ENCODE results near the gene ALK. TPM values are rescaled to one million over a fixed set of nuclear protein-coding genes. Genes with fewer than 3 reads are reported as not detected.

ALK gene
- total RNA-seq, 1 donor from 2014 or later, result not detected

DNA sequence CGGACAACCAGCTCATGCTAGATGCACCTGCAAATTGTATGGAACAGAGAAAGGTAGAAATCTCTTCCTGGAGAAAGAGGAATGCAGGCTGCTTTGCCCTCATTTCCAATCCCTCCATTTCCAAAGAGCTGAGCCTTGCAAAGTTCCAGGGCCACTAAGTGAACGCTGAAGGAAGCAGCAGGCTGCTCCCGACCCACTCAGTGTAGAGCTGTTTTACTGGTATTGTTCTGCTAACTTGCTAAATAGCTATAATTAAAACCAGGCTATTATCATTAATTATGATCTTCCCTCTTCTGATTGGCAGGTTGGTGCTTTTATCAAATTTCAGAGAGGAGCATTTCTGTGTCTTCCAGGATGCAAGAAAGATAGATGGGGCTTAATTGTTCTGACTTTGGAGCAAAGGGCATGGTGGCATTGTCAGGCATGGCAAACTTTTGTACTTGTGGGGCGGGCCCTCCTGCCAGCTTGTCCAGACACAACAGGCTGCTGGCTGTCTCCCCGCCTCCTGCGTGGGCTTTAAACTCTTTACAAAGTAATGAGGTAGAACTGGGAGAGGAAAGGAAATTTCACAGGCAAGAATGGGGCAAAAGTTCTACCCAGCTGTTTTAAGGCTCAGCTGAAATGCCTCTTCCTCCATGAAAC is 40.2 kb downstream of the ALK start:
- no peak overlapping the region for H3K4me3 ChIP-seq
- no peaks in the 10 kb centered on the region for H3K27me3 ChIP-seq
- no peaks in the 10 kb centered on the region for H3K36me3 ChIP-seq
- DNase-seq (ENCODE audit: low spot score in 2 of 2), result no peak
- no peaks in the 10 kb centered on the region for H3K9me3 ChIP-seq
- intact Hi-C loops (cut with DNase I), result no loop called here
- no peak overlapping the region for H3K27ac ChIP-seq
- no peaks in the 10 kb centered on the region for H3K4me1 ChIP-seq
- TF ChIP-seq, protein P1, sequence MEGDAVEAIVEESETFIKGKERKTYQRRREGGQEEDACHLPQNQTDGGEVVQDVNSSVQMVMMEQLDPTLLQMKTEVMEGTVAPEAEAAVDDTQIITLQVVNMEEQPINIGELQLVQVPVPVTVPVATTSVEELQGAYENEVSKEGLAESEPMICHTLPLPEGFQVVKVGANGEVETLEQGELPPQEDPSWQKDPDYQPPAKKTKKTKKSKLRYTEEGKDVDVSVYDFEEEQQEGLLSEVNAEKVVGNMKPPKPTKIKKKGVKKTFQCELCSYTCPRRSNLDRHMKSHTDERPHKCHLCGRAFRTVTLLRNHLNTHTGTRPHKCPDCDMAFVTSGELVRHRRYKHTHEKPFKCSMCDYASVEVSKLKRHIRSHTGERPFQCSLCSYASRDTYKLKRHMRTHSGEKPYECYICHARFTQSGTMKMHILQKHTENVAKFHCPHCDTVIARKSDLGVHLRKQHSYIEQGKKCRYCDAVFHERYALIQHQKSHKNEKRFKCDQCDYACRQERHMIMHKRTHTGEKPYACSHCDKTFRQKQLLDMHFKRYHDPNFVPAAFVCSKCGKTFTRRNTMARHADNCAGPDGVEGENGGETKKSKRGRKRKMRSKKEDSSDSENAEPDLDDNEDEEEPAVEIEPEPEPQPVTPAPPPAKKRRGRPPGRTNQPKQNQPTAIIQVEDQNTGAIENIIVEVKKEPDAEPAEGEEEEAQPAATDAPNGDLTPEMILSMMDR (IDR thresholded peaks at IDR 0.05), result no peak

DNA sequence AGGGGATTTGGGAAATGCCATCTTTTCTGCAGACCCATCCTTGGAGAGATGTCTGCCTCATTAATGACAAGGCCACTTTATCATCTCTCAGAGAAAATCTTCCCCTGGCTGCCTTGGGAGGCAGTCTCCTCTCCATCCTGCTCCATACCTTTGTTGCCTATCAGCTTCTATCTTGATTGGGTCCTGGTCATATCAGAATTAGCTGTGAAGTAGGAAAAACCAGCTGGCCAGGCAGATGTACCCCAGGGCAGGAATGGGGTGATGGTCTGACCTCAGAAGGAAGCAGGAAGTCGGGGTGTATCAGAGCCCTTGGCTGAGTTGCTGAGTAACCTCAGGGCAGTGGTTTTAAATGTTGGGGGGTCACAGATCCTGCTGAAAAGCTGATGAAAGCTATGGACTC is 41.3 kb downstream of the ALK start:
- H3K27me3 ChIP-seq, result no peaks in the 10 kb centered on the region
- H3K36me3 ChIP-seq, result no peaks in the 10 kb centered on the region
- DNase-seq (ENCODE audit: low spot score in 2 of 2), result no peak
- no peaks in the 10 kb centered on the region for H3K9me3 ChIP-seq
- no peak overlapping the region for H3K4me3 ChIP-seq
- TF ChIP-seq, protein P1 (IDR thresholded peaks at IDR 0.05), result no peak
- H3K4me1 ChIP-seq, result no peaks in the 10 kb centered on the region
- intact Hi-C loops (cut with DNase I), result no loop called here
- no peak overlapping the region for H3K27ac ChIP-seq

DNA sequence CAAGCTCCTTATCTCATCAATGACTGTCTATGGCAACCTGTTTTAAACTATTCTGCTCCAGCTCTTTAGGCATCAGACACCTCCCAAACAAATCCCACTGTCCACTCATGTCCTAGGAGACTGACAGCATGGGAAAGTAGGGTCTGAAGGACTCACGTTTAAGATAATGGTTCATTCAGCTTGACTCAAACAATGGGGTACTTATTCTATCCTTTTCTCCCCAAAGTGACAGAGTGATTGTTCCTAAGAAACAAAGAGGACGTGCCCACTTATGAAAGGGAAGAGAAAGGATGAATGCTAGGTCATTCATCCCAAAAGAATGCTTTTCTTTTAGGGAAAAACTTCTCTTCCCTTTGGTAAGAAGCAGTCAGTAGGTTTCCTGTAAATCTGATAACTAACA is 41.9 kb downstream of the ALK start:
- Histone ChIP-seq H3K9me3 (no peaks in the 10 kb centered on the region), H3K27ac (no peak overlapping the region), H3K36me3 (no peaks in the 10 kb centered on the region), H3K27me3 (no peaks in the 10 kb centered on the region), H3K4me1 (no peaks in the 10 kb centered on the region), H3K4me3 (no peak overlapping the region)
- no peak for DNase-seq (ENCODE audit: low spot score in 2 of 2)
- TF ChIP-seq, protein P1 (IDR thresholded peaks at IDR 0.05), result no peak
- intact Hi-C loops (cut with DNase I), result no loop called here

DNA sequence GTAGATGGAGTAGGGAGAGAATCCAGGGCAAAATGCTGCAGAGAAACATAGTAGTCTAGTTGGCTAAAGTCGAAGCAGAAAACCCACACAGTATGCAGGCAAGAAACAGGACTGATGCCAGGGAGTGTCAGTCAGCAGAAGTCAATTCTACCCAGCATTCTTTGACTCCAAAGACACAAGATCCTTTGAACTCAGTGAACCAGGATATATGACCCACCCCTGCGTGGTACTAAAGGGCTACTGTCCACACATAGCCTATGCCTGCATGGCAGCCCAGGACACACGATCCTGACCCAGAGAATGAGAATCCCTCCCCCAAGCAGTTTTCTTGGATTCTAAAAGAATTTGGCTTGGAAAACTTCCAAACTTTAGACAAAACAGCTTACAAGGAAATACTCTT is 42.5 kb downstream of the ALK start:
- H3K36me3 ChIP-seq, result no peaks in the 10 kb centered on the region
- H3K4me3 ChIP-seq, result no peak overlapping the region
- TF ChIP-seq, protein P1 (IDR thresholded peaks at IDR 0.05), result no peak

DNA sequence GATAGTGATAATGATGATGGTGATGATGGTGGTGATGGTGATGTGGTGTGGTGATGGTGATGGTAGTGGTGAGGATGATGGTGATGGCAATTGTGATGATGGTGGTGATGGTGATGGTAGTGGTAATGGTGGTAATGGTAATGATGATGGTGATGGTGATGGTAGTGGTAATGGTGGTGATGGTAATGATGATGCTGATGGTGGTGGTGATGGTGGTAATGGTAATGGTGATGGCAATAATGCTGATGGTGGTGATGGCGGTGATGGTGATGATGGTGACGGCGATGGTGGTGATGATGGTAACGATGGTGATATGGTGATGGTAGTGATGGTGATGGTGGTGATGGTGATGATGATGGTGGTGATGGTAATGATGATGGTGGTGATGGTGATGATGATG is 45.0 kb downstream of the ALK start:
- no peaks in the 10 kb centered on the region for H3K27me3 ChIP-seq
- intact Hi-C loops (cut with DNase I), result no loop called here
- H3K4me1 ChIP-seq, result no peaks in the 10 kb centered on the region
- no peaks in the 10 kb centered on the region for H3K36me3 ChIP-seq
- TF ChIP-seq, protein P1 (IDR thresholded peaks at IDR 0.05), result no peak
- no peaks in the 10 kb centered on the region for H3K9me3 ChIP-seq
- no peak overlapping the region for H3K27ac ChIP-seq
- no peak for DNase-seq (ENCODE audit: low spot score in 2 of 2)
- H3K4me3 ChIP-seq, result no peak overlapping the region

More for the DNA sequence above, 42.5 kb downstream of the ALK start:
- Histone ChIP-seq H3K9me3 (no peaks in the 10 kb centered on the region), H3K27me3 (no peaks in the 10 kb centered on the region), H3K4me1 (no peaks in the 10 kb centered on the region), H3K27ac (no peak overlapping the region)
- DNase-seq (ENCODE audit: low spot score in 2 of 2), result no peak
- intact Hi-C loops (cut with DNase I), result no loop called here

DNA sequence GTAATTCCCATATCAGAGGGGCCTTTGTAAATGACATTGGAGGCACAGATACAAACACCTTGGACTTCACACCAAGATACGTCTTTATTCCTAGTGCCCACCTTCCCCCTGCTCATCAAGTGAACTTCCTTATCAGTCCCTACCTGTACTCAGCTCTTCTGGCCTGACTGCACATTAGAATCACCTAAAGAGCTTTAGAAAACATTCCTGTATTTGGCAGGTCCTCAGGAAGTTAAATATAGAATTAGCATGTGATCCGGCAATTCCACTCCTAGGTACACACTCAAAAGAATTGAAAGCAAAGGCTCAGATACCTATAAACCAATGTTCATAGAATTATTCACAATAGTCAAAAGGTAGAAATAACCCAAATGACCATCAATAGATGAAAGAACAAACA is 46.6 kb downstream of the ALK start:
- TF ChIP-seq, protein P1 (IDR thresholded peaks at IDR 0.05), result no peak
- intact Hi-C loops (cut with DNase I), result no loop called here

More for the DNA sequence above, 46.6 kb downstream of the ALK start:
- H3K9me3 ChIP-seq, result no peaks in the 10 kb centered on the region
- no peaks in the 10 kb centered on the region for H3K4me1 ChIP-seq
- no peak for DNase-seq (ENCODE audit: low spot score in 2 of 2)
- no peak overlapping the region for H3K4me3 ChIP-seq
- H3K27me3 ChIP-seq, result no peaks in the 10 kb centered on the region
- H3K36me3 ChIP-seq, result no peaks in the 10 kb centered on the region
- H3K27ac ChIP-seq, result no peak overlapping the region
